AG09309 (cell line): ENCODE results near the gene ZNF714.

ENCODE experiments used
- DNase-seq: peaks from one replicate; pipeline ENCODE4 v3.0.0-alpha.2; 2010; ENCODE audit warnings: low read depth
- H3K4me3 ChIP-seq: 2 replicates; pipeline ENCODE4 v1.5.1; 2011; ENCODE audit warnings: mild to moderate bottlenecking, low read depth, low read length, moderate library complexity; ENCODE audit not compliant: control insufficient read depth
- CTCF ChIP-seq: IDR thresholded peaks from 2 replicates; pipeline ENCODE4 v1.5.1; 2011; ENCODE audit warnings: mild to moderate bottlenecking, low read depth, low read length, inconsistent platforms; ENCODE audit not compliant: insufficient read depth, control insufficient read depth; ENCODE audit errors: missing control alignments

Gene ZNF714

GRCh38 chr19:21110183-21110582 is 28.2 kb downstream of the ZNF714 start:
- no peak for DNase-seq
- no peak overlapping the region for H3K4me3 ChIP-seq
- TF ChIP-seq CTCF: no peak

GRCh38 chr19:21115430-21115829 is 33.4 kb downstream of the ZNF714 start:
- no peak for TF ChIP-seq CTCF
- DNase-seq: no peak
- H3K4me3 ChIP-seq: no peak overlapping the region

GRCh38 chr19:21117041-21117907 is 35.3 kb downstream of the ZNF714 start:
- H3K4me3 ChIP-seq: no peak overlapping the region
- TF ChIP-seq CTCF: no peak
- DNase-seq: no peak

GRCh38 chr19:21126078-21126477 is 44.1 kb downstream of the ZNF714 start:
- H3K4me3 ChIP-seq: no peak overlapping the region
- no peak for TF ChIP-seq CTCF
- no peak for DNase-seq

- no peak for TF ChIP-seq CTCF
- no peak for DNase-seq
Observed at GRCh38 chr19:21127001-21127400, 45.0 kb downstream of the ZNF714 start.

GRCh38 chr19:21127898-21128297 is 45.9 kb downstream of the ZNF714 start:
- H3K4me3 ChIP-seq: no peak overlapping the region
- no peak for TF ChIP-seq CTCF
- DNase-seq: no peak

More at GRCh38 chr19:21127001-21127400, 45.0 kb downstream of the ZNF714 start:
- no peak overlapping the region for H3K4me3 ChIP-seq
